ENCODE results near the gene AK5. TPM values are rescaled to one million over a fixed set of nuclear protein-coding genes. Genes with fewer than 3 reads are reported as not detected.

AK5 gene
- polyA plus RNA-seq, 3 donors = 0.34 to 0.72 (median 0.48) TPM

GRCh38 chr1:77556045-77556444 is 274.2 kb downstream of the AK5 start:
- H3K79me2 ChIP-seq (ENCODE audit: insufficient read depth, low read length) = no peaks in the 10 kb centered on the region
- H3K4me3 Mint-ChIP-seq = no peak overlapping the region
- peaks cover 3 to 11% of the 10 kb centered on the region in 2 donors for H3K4me1 ChIP-seq (ENCODE audit: control insufficient read depth in 1 of 2, insufficient read depth in 2 of 2, low read length in 2 of 2)
- H3K27me3 ChIP-seq (ENCODE audit: control insufficient read depth in 2 of 2, insufficient read depth in 2 of 2, low read length in 2 of 2) = no peaks in the 10 kb centered on the region
- intact Hi-C loops (cut with micrococcal nuclease) = no loop called here
- H3K4me1 Mint-ChIP-seq = peaks cover 14% of the 10 kb centered on the region
- H3K9me3 ChIP-seq (replicated peaks in 1 of 2; ENCODE audit: control insufficient read depth in 1 of 2, insufficient read depth in 1 of 2, low read length in 2 of 2) = no peaks in the 10 kb centered on the region
- H2AFZ ChIP-seq (ENCODE audit: insufficient read depth, low read depth, low read length, poor library complexity, severe bottlenecking) = no peak overlapping the region
- H3K27ac Mint-ChIP-seq = no peak overlapping the region
- H3K4me2 ChIP-seq (replicated peaks; ENCODE audit: extremely low read depth, low read length, poor library complexity, severe bottlenecking) = no peak overlapping the region
- no peak overlapping the region for H3K4me3 ChIP-seq (replicated peaks in 1 of 3; ENCODE audit: low read depth in 2 of 3, low read length in 3 of 3)
- 0% methylated on average over 1 of the region's 1 CpG for WGBS (ENCODE audit: insufficient coverage)
- peaks cover 0 to 17% of the 10 kb centered on the region in 2 donors for H3K36me3 ChIP-seq (replicated peaks in 1 of 2; ENCODE audit: control insufficient read depth in 1 of 2, insufficient read depth in 2 of 2, low read length in 2 of 2)
- no peak overlapping the region for H3K27ac ChIP-seq (ENCODE audit: low read depth in 1 of 2, low read length in 2 of 2)
- no peaks in the 10 kb centered on the region for H4K20me1 ChIP-seq (ENCODE audit: insufficient read depth, low read length)
- DNase-seq = no peak
- no peak overlapping the region for H3K9ac ChIP-seq (ENCODE audit: insufficient read depth, low read length, poor library complexity, severe bottlenecking)
- peaks cover 0 to 2% (median 0%) of the 10 kb centered on the region in 3 donors for H3K27me3 Mint-ChIP-seq (ENCODE audit: low read depth in 3 of 3)
- no peak for TF ChIP-seq CTCF (IDR thresholded peaks at IDR 0.05)
- H3K9me3 Mint-ChIP-seq = peaks cover 0 to 10% (median 0%) of the 10 kb centered on the region in 7 donors
- H3K36me3 Mint-ChIP-seq = peaks cover 7 to 12% of the 10 kb centered on the region in 2 donors

- H3K4me1 Mint-ChIP-seq = peaks cover 14% of the 10 kb centered on the region
- H3K27ac Mint-ChIP-seq = no peak overlapping the region
- Histone ChIP-seq H3K36me3 (replicated peaks in 1 of 2; ENCODE audit: control insufficient read depth in 1 of 2, insufficient read depth in 2 of 2, low read length in 2 of 2) (peaks cover 0 to 27% of the 10 kb centered on the region in 2 donors), H3K79me2 (ENCODE audit: insufficient read depth, low read length) (no peaks in the 10 kb centered on the region), H2AFZ (ENCODE audit: insufficient read depth, low read depth, low read length, poor library complexity, severe bottlenecking) (no peak overlapping the region), H3K4me1 (ENCODE audit: control insufficient read depth in 1 of 2, insufficient read depth in 2 of 2, low read length in 2 of 2) (peaks cover 3 to 11% of the 10 kb centered on the region in 2 donors), H3K27me3 (ENCODE audit: control insufficient read depth in 2 of 2, insufficient read depth in 2 of 2, low read length in 2 of 2) (no peaks in the 10 kb centered on the region), H3K9ac (ENCODE audit: insufficient read depth, low read length, poor library complexity, severe bottlenecking) (no peak overlapping the region), H3K27ac (ENCODE audit: low read depth in 1 of 2, low read length in 2 of 2) (no peak overlapping the region), H3K4me3 (replicated peaks in 1 of 3; ENCODE audit: low read depth in 2 of 3, low read length in 3 of 3) (no peak overlapping the region), H3K4me2 (replicated peaks; ENCODE audit: extremely low read depth, low read length, poor library complexity, severe bottlenecking) (no peak overlapping the region), H3K9me3 (replicated peaks in 1 of 2; ENCODE audit: control insufficient read depth in 1 of 2, insufficient read depth in 1 of 2, low read length in 2 of 2) (no peaks in the 10 kb centered on the region), H4K20me1 (ENCODE audit: insufficient read depth, low read length) (no peaks in the 10 kb centered on the region)
- WGBS (ENCODE audit: insufficient coverage) = 100% methylated on average over 1 of the region's 4 CpGs
- peaks cover 13 to 20% of the 10 kb centered on the region in 2 donors for H3K36me3 Mint-ChIP-seq
- TF ChIP-seq CTCF (IDR thresholded peaks at IDR 0.05) = no peak
- intact Hi-C loops (cut with micrococcal nuclease) = no loop called here
- H3K27me3 Mint-ChIP-seq (ENCODE audit: low read depth in 3 of 3) = peaks cover 0 to 2% (median 0%) of the 10 kb centered on the region in 3 donors
- DNase-seq = no peak
- peaks cover 0 to 10% (median 0%) of the 10 kb centered on the region in 7 donors for H3K9me3 Mint-ChIP-seq
- no peak overlapping the region for H3K4me3 Mint-ChIP-seq
These were observed 275.2 kb downstream of the AK5 start for GRCh38 chr1:77557053-77557452.
